ENCODE data around the gene ITIH3. TPM values are rescaled to one million over a fixed set of nuclear protein-coding genes. Genes with fewer than 3 reads are reported as not detected.

ITIH3 gene
- total and polyA plus RNA-seq, 4 donors = 507 to 1,326 (median 909) TPM

DNA sequence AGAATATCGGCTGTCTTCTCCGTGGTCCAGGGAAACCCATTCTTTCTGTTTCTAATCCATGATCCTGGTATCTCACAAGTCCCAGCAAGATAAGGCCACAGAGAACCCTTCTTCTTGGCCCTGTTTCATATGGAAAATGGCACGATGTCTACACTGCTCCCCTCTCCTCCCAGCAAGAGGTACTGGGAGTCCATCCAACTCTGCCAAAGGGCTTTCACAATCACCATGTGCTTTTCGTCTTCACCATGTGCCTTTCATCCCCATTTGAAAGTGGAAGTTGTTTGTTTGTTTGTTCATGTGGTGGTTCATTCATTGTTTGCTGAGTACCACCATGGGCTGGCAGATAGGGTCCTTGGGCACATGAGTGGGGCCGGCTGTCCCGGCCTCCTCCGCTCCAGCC lies 5.5 kb downstream of the ITIH3 start:
- H3K36me3 ChIP-seq (ENCODE audit: control insufficient read depth in 4 of 4, insufficient read depth in 3 of 4, low read depth in 1 of 4, low read length in 3 of 4) = peaks cover 23 to 79% (median 68%) of the 10 kb centered on the region in 4 donors
- no peak overlapping the region for H3K4me3 ChIP-seq (ENCODE audit: low read depth in 1 of 3, low read length in 3 of 3)
- H3K27me3 ChIP-seq (ENCODE audit: control insufficient read depth in 4 of 4, insufficient read depth in 4 of 4, low read length in 3 of 4) = no peaks in the 10 kb centered on the region
- TF ChIP-seq HNF4G (IDR thresholded peaks at IDR 0.05) (no peak), GABPA (IDR thresholded peaks at IDR 0.05 in 1 of 2, conservative IDR thresholded peaks at IDR 0.05 in 1 of 2) (no peak), EGR1 (IDR thresholded peaks at IDR 0.05; ENCODE audit: low read depth in 2 of 2) (peak in 1 of 2 donors; percentile 15), YY1 (IDR thresholded peaks at IDR 0.05) (peak; percentile 35), HNF4A (conservative IDR thresholded peaks at IDR 0.05) (peak; percentile 8 to 35), TAF1 (conservative IDR thresholded peaks at IDR 0.05) (no peak), MAX (IDR thresholded peaks at IDR 0.05) (peak; percentile 97), RXRA (IDR thresholded peaks at IDR 0.05) (peak; percentile 55 to 74), NR2F2 (IDR thresholded peaks at IDR 0.05) (no peak), SP1 (IDR thresholded peaks at IDR 0.05) (no peak), RAD21 (IDR thresholded peaks at IDR 0.05) (no peak), FOXA1 (IDR thresholded peaks at IDR 0.05) (no peak)
- TF ChIP-seq, protein P1, sequence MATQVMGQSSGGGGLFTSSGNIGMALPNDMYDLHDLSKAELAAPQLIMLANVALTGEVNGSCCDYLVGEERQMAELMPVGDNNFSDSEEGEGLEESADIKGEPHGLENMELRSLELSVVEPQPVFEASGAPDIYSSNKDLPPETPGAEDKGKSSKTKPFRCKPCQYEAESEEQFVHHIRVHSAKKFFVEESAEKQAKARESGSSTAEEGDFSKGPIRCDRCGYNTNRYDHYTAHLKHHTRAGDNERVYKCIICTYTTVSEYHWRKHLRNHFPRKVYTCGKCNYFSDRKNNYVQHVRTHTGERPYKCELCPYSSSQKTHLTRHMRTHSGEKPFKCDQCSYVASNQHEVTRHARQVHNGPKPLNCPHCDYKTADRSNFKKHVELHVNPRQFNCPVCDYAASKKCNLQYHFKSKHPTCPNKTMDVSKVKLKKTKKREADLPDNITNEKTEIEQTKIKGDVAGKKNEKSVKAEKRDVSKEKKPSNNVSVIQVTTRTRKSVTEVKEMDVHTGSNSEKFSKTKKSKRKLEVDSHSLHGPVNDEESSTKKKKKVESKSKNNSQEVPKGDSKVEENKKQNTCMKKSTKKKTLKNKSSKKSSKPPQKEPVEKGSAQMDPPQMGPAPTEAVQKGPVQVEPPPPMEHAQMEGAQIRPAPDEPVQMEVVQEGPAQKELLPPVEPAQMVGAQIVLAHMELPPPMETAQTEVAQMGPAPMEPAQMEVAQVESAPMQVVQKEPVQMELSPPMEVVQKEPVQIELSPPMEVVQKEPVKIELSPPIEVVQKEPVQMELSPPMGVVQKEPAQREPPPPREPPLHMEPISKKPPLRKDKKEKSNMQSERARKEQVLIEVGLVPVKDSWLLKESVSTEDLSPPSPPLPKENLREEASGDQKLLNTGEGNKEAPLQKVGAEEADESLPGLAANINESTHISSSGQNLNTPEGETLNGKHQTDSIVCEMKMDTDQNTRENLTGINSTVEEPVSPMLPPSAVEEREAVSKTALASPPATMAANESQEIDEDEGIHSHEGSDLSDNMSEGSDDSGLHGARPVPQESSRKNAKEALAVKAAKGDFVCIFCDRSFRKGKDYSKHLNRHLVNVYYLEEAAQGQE (IDR thresholded peaks at IDR 0.05) = no peak
- TF ChIP-seq, protein P2, sequence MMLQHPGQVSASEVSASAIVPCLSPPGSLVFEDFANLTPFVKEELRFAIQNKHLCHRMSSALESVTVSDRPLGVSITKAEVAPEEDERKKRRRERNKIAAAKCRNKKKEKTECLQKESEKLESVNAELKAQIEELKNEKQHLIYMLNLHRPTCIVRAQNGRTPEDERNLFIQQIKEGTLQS (IDR thresholded peaks at IDR 0.05) = no peak
- TF ChIP-seq, protein P3, sequence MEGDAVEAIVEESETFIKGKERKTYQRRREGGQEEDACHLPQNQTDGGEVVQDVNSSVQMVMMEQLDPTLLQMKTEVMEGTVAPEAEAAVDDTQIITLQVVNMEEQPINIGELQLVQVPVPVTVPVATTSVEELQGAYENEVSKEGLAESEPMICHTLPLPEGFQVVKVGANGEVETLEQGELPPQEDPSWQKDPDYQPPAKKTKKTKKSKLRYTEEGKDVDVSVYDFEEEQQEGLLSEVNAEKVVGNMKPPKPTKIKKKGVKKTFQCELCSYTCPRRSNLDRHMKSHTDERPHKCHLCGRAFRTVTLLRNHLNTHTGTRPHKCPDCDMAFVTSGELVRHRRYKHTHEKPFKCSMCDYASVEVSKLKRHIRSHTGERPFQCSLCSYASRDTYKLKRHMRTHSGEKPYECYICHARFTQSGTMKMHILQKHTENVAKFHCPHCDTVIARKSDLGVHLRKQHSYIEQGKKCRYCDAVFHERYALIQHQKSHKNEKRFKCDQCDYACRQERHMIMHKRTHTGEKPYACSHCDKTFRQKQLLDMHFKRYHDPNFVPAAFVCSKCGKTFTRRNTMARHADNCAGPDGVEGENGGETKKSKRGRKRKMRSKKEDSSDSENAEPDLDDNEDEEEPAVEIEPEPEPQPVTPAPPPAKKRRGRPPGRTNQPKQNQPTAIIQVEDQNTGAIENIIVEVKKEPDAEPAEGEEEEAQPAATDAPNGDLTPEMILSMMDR (IDR thresholded peaks at IDR 0.05; ENCODE audit: low read depth, low read length, missing input control) = no peak
- 75% methylated on average over 7 of the region's 7 CpGs for WGBS
- no peak for DNase-seq (ENCODE audit: low spot score)
- no peak overlapping the region for H3K9ac ChIP-seq (ENCODE audit: low read depth in 1 of 2, low read length in 2 of 2)
- H3K27ac ChIP-seq (ENCODE audit: low read depth in 1 of 2, low read length in 2 of 2) = peak overlapping the region; percentile 36 to 50
- H3K9me3 ChIP-seq (ENCODE audit: control insufficient read depth in 4 of 4, low read length in 3 of 4) = no peaks in the 10 kb centered on the region
- H3K4me1 ChIP-seq (ENCODE audit: control insufficient read depth in 4 of 4, insufficient read depth in 4 of 4, low read length in 3 of 4) = peaks cover 21 to 51% (median 44%) of the 10 kb centered on the region in 4 donors

GRCh38 chr3:52801839-52802238 lies 7.2 kb downstream of the ITIH3 start:
- no peak overlapping the region for H3K9ac ChIP-seq (ENCODE audit: low read depth in 1 of 2, low read length in 2 of 2)
- no peaks in the 10 kb centered on the region for H3K27me3 ChIP-seq (ENCODE audit: control insufficient read depth in 4 of 4, insufficient read depth in 4 of 4, low read length in 3 of 4)
- H3K27ac ChIP-seq (ENCODE audit: low read depth in 1 of 2, low read length in 2 of 2) = no peak overlapping the region
- 80% methylated on average over 5 of the region's 5 CpGs for WGBS
- peaks cover 35 to 90% (median 69%) of the 10 kb centered on the region in 4 donors for H3K36me3 ChIP-seq (ENCODE audit: control insufficient read depth in 4 of 4, insufficient read depth in 3 of 4, low read depth in 1 of 4, low read length in 3 of 4)
- H3K4me1 ChIP-seq (ENCODE audit: control insufficient read depth in 4 of 4, insufficient read depth in 4 of 4, low read length in 3 of 4) = peaks cover 15 to 37% (median 31%) of the 10 kb centered on the region in 4 donors
- no peak for DNase-seq (ENCODE audit: low spot score)
- no peak overlapping the region for H3K4me3 ChIP-seq (ENCODE audit: low read depth in 1 of 3, low read length in 3 of 3)
- no peaks in the 10 kb centered on the region for H3K9me3 ChIP-seq (ENCODE audit: control insufficient read depth in 4 of 4, low read length in 3 of 4)
- no peak for TF ChIP-seq GABPA (IDR thresholded peaks at IDR 0.05 in 1 of 2, conservative IDR thresholded peaks at IDR 0.05 in 1 of 2)
- TF ChIP-seq, protein P4, sequence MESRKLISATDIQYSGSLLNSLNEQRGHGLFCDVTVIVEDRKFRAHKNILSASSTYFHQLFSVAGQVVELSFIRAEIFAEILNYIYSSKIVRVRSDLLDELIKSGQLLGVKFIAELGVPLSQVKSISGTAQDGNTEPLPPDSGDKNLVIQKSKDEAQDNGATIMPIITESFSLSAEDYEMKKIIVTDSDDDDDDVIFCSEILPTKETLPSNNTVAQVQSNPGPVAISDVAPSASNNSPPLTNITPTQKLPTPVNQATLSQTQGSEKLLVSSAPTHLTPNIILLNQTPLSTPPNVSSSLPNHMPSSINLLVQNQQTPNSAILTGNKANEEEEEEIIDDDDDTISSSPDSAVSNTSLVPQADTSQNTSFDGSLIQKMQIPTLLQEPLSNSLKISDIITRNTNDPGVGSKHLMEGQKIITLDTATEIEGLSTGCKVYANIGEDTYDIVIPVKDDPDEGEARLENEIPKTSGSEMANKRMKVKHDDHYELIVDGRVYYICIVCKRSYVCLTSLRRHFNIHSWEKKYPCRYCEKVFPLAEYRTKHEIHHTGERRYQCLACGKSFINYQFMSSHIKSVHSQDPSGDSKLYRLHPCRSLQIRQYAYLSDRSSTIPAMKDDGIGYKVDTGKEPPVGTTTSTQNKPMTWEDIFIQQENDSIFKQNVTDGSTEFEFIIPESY (IDR thresholded peaks at IDR 0.05) = no peak
- TF ChIP-seq SP1 (IDR thresholded peaks at IDR 0.05) = no peak
- TF ChIP-seq YY1 (IDR thresholded peaks at IDR 0.05) = no peak
- no peak for TF ChIP-seq FOXA1 (IDR thresholded peaks at IDR 0.05)
- TF ChIP-seq EGR1 (IDR thresholded peaks at IDR 0.05; ENCODE audit: low read depth in 2 of 2) = no peak
- TF ChIP-seq JUND (IDR thresholded peaks at IDR 0.05) = no peak
- no peak for TF ChIP-seq MAX (IDR thresholded peaks at IDR 0.05)
- TF ChIP-seq, protein P1 (IDR thresholded peaks at IDR 0.05) = no peak
- TF ChIP-seq TAF1 (conservative IDR thresholded peaks at IDR 0.05) = no peak
- no peak for TF ChIP-seq HNF4G (IDR thresholded peaks at IDR 0.05)
- TF ChIP-seq, protein P3 (IDR thresholded peaks at IDR 0.05; ENCODE audit: low read depth, low read length, missing input control) = no peak
